Progenitor cell of endocrine pancreas (in vitro differentiated cells): ENCODE data around the gene TRMO. TPM values are rescaled to one million over a fixed set of nuclear protein-coding genes. Genes with fewer than 3 reads are reported as not detected.

Source experiments
- DNase-seq: peaks from one replicate; pipeline ENCODE4 v3.0.0; 2021; ENCODE audit warnings: low spot score; ENCODE audit not compliant: unreplicated experiment
- H3K27ac Mint-ChIP-seq: 2 replicates; pipeline ENCODE4 v1.8.0; 2021; ENCODE audit warnings: mild to moderate bottlenecking, moderate library complexity, mixed read lengths
- H3K27me3 Mint-ChIP-seq: 2 replicates; pipeline ENCODE4 v1.8.0; 2021; ENCODE audit warnings: mixed read lengths
- H3K36me3 Mint-ChIP-seq: 2 replicates; pipeline ENCODE4 v1.8.0; 2022; ENCODE audit warnings: mixed read lengths; ENCODE audit not compliant: insufficient read depth
- H3K4me1 Mint-ChIP-seq: 2 replicates; pipeline ENCODE4 v1.8.0; 2021; ENCODE audit warnings: low read depth, mixed read lengths
- H3K4me3 Mint-ChIP-seq: 2 replicates; pipeline ENCODE4 v1.8.0; 2021; ENCODE audit warnings: low read depth, mild to moderate bottlenecking, moderate library complexity, mixed read lengths
- H3K9me3 Mint-ChIP-seq: 2 replicates; pipeline ENCODE4 v1.8.0; 2021; ENCODE audit warnings: low read depth, mixed read lengths
- total RNA-seq: library from RNA; stranded (reverse); gene quantifications from 2 replicates; pipeline ENCODE4 v1.2.1, GENCODE V29; 2021
- TF ChIP-seq, protein P1 (sequence below): fragments of 200-600 bp; sonication (generic); IDR thresholded peaks from one replicate; pipeline ENCODE4 v1.5.0; 2021; ENCODE audit warnings: antibody characterized with exemption, mild to moderate bottlenecking; ENCODE audit not compliant: unreplicated experiment

TRMO gene
- total RNA-seq, 1 donor from 2014 or later = 14.2 TPM

DNA sequence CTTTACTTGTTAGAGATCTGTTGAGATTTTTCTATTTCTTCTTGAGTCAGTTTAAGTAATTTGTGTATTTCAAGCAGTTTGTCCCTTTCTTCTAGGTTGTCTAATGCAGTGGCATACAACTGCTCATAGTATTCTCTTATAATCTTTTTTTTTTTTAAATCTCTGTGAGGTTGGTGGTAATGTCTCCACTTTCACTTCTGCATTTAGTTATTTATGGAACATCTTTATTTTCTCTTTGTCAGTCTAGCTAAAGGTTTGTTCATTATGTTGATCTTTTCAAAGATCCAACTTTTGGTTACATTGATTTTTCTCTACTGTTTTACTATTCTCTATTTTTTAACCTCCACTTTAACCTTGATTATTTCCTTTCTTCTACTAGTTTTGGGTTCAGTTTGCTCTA lies 55.5 kb downstream of the TRMO start:
- Mint-ChIP-seq H3K9me3 (peaks cover 13% of the 10 kb centered on the region), H3K27ac (no peak overlapping the region), H3K36me3 (no peaks in the 10 kb centered on the region), H3K4me3 (no peak overlapping the region), H3K27me3 (peaks cover 54% of the 10 kb centered on the region), H3K4me1 (no peaks in the 10 kb centered on the region)
- TF ChIP-seq, protein P1, sequence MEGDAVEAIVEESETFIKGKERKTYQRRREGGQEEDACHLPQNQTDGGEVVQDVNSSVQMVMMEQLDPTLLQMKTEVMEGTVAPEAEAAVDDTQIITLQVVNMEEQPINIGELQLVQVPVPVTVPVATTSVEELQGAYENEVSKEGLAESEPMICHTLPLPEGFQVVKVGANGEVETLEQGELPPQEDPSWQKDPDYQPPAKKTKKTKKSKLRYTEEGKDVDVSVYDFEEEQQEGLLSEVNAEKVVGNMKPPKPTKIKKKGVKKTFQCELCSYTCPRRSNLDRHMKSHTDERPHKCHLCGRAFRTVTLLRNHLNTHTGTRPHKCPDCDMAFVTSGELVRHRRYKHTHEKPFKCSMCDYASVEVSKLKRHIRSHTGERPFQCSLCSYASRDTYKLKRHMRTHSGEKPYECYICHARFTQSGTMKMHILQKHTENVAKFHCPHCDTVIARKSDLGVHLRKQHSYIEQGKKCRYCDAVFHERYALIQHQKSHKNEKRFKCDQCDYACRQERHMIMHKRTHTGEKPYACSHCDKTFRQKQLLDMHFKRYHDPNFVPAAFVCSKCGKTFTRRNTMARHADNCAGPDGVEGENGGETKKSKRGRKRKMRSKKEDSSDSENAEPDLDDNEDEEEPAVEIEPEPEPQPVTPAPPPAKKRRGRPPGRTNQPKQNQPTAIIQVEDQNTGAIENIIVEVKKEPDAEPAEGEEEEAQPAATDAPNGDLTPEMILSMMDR = no peak
- no peak for DNase-seq

DNA sequence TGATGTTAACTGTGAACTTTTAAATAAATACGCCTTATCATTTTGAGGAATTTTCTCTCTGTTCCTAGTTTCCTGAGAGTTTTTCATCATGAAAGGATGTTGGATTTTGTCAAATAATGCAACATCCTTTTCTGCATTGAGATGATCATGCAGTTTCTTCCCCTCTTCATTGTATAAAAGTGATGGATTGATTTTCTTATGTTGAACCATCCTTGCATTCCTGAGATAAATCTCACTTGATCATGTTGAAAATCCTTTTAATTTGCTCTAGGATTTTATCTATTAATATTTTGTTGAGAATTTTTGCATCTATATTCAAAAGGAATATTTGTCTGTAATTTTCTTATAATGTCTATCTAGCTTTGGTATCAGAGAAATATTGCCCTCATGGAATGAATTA lies 56.0 kb downstream of the TRMO start:
- peaks cover 13% of the 10 kb centered on the region for H3K9me3 Mint-ChIP-seq
- H3K4me1 Mint-ChIP-seq = no peaks in the 10 kb centered on the region
- H3K36me3 Mint-ChIP-seq = no peaks in the 10 kb centered on the region
- no peak overlapping the region for H3K27ac Mint-ChIP-seq
- no peak for DNase-seq
- TF ChIP-seq, protein P1 = no peak
- H3K4me3 Mint-ChIP-seq = no peak overlapping the region
- peaks cover 59% of the 10 kb centered on the region for H3K27me3 Mint-ChIP-seq

DNA sequence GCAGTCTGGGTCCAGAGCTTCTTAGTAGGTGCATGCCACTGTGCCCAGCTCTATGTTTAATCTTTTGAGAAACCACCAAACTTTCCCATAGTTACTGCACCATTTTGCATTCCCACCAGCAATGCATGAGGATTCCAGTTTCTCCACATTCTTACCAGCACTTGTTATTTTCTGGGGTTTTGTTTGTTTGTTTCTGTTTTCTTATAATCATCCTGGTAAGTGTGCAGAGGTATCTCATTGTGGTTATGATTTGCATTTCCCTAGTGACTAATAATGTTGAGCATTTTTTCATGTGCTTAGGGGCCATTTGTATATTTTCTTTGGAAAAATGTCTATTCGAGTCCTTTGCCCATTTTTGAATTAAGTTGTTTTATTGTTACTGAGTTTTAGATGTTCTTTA lies 57.9 kb downstream of the TRMO start:
- TF ChIP-seq, protein P1 = no peak
- H3K27ac Mint-ChIP-seq = no peak overlapping the region
- no peaks in the 10 kb centered on the region for H3K4me1 Mint-ChIP-seq
- DNase-seq = no peak
- H3K27me3 Mint-ChIP-seq = peaks cover 73% of the 10 kb centered on the region
- no peak overlapping the region for H3K4me3 Mint-ChIP-seq
- no peaks in the 10 kb centered on the region for H3K36me3 Mint-ChIP-seq
- peaks cover 13% of the 10 kb centered on the region for H3K9me3 Mint-ChIP-seq

DNA sequence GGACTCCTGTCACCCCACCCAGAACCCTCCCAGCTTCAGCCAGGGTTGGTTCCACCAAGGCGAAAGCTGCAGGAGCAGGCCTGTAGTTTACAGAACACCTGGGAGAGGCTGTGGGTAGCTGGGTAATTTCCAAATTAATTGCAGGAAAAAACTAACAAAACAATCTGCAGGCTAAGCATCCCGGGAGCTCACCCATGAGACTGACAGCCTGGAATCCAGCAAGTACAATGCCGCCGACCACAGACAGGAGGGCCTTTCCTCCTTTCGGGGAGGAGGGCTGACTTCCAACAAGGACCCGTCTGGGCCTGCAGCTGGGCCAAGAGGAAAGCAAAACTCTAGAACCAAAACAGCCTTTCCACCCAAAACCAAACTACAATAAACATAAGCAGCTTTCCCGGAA lies 59.0 kb downstream of the TRMO start:
- TF ChIP-seq, protein P1 = no peak
- H3K36me3 Mint-ChIP-seq = no peaks in the 10 kb centered on the region
- H3K27me3 Mint-ChIP-seq = peaks cover 79% of the 10 kb centered on the region
- no peak overlapping the region for H3K27ac Mint-ChIP-seq
- H3K4me3 Mint-ChIP-seq = no peak overlapping the region
- no peak for DNase-seq
- H3K9me3 Mint-ChIP-seq = peaks cover 13% of the 10 kb centered on the region
- no peaks in the 10 kb centered on the region for H3K4me1 Mint-ChIP-seq

DNA sequence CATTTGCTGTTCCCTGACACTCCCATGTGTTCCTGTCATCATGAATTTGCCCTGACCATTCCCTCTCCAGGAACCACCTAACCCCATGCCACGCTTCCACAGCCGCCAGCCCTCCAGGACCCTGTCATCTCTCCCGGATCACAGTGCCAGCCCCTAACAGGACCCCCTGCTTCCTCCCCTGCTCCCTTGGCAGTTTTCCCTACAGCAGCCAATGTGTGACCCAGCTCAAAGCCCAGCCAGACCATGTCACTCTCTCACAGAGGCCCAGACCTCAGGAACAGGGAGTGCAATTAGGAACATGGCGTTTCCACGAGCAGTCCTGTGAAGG lies 61.2 kb downstream of the TRMO start:
- peaks cover 98% of the 10 kb centered on the region for H3K27me3 Mint-ChIP-seq
- DNase-seq = no peak
- peaks cover 4% of the 10 kb centered on the region for H3K9me3 Mint-ChIP-seq
- no peak overlapping the region for H3K27ac Mint-ChIP-seq
- H3K36me3 Mint-ChIP-seq = no peaks in the 10 kb centered on the region
- TF ChIP-seq, protein P1 = no peak
- peaks cover 5% of the 10 kb centered on the region for H3K4me1 Mint-ChIP-seq
- H3K4me3 Mint-ChIP-seq = no peak overlapping the region
